GM12878 (cell line): ENCODE data around the gene DCAF17.

Experiments
- CEBPB ChIP-seq, 2 experiments: fragments of 150-350 bp in 1 of 2; IDR thresholded peaks; 2 replicates each; pipeline ENCODE4 v1.6.1; 2012 to 2014; ENCODE audit warnings: low read depth in 2 of 2, low read length in 2 of 2, borderline replicate concordance in 1 of 2, inconsistent platforms in 1 of 2
- DPF2 ChIP-seq: fragments of 450-650 bp; IDR thresholded peaks from 2 replicates; pipeline ENCODE4 v1.6.1; 2017; ENCODE audit warnings: mild to moderate bottlenecking
- FOXK2 ChIP-seq: fragments of 450-650 bp; IDR thresholded peaks from 2 replicates; pipeline ENCODE4 v1.6.1; 2017; ENCODE audit warnings: mild to moderate bottlenecking, moderate library complexity
- JUND ChIP-seq: IDR thresholded peaks from 2 replicates; pipeline ENCODE4 v1.6.1; 2012; ENCODE audit warnings: low read depth, mild to moderate bottlenecking, low read length, improper control_type of control experiment, moderate library complexity
- MAX ChIP-seq: IDR thresholded peaks from 2 replicates; pipeline ENCODE4 v1.6.1; 2012; ENCODE audit warnings: low read depth, low read length, improper control_type of control experiment
- ZNF592 ChIP-seq: fragments of 450-650 bp; IDR thresholded peaks from 2 replicates; pipeline ENCODE4 v1.6.1; 2017; ENCODE audit warnings: mild to moderate bottlenecking, moderate library complexity
- ZZZ3 ChIP-seq: IDR thresholded peaks from 2 replicates; pipeline ENCODE4 v1.6.1; 2011; ENCODE audit warnings: low read depth; ENCODE audit not compliant: control insufficient read depth, insufficient read length
- TF ChIP-seq, protein P1 (sequence below), 3 experiments: IDR thresholded peaks in 2 of 3; conservative IDR thresholded peaks in 1 of 3; 2 replicates each; pipeline ENCODE4 v1.5.1; 2011; ENCODE audit warnings: low read depth in 3 of 3, low read length in 3 of 3, mild to moderate bottlenecking in 3 of 3, control low read depth in 2 of 3, moderate library complexity in 2 of 3, inconsistent platforms in 1 of 3, mixed read lengths in 1 of 3; ENCODE audit not compliant: control insufficient read depth in 2 of 3, insufficient read depth in 1 of 3; ENCODE audit errors: extremely low read depth in 1 of 3
- TF ChIP-seq, protein P2 (sequence below): IDR thresholded peaks from 2 replicates; pipeline ENCODE4 v1.6.1; 2011; ENCODE audit warnings: borderline replicate concordance, low read depth, mild to moderate bottlenecking, moderate library complexity, mixed read lengths, low read length; ENCODE audit not compliant: insufficient read depth; ENCODE audit errors: extremely low read length

DNA sequence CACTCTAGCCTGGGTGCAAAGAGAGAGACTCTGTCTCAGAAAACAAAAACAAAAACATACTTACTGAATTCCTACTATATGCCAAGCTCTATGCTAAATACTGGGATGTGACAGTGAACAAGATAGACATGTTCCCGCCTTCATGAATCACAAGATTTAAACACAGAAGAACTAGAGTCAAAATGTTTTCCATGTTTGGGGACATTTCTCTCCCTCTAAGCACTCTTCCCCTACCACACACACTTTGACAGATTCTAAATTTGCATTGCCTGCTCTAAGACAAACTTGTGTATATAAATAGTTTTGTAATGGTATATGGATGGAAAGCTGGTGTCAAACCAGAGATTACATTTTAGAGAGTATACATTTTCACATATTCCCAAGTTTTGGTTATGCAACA lies 99.3 kb downstream of the DCAF17 start:
- no peak for TF ChIP-seq DPF2
- TF ChIP-seq JUND, result no peak
- no peak for TF ChIP-seq ZZZ3
- TF ChIP-seq, protein P1, sequence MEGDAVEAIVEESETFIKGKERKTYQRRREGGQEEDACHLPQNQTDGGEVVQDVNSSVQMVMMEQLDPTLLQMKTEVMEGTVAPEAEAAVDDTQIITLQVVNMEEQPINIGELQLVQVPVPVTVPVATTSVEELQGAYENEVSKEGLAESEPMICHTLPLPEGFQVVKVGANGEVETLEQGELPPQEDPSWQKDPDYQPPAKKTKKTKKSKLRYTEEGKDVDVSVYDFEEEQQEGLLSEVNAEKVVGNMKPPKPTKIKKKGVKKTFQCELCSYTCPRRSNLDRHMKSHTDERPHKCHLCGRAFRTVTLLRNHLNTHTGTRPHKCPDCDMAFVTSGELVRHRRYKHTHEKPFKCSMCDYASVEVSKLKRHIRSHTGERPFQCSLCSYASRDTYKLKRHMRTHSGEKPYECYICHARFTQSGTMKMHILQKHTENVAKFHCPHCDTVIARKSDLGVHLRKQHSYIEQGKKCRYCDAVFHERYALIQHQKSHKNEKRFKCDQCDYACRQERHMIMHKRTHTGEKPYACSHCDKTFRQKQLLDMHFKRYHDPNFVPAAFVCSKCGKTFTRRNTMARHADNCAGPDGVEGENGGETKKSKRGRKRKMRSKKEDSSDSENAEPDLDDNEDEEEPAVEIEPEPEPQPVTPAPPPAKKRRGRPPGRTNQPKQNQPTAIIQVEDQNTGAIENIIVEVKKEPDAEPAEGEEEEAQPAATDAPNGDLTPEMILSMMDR (IDR thresholded peaks at IDR 0.05 in 2 of 3, conservative IDR thresholded peaks at IDR 0.05 in 1 of 3; ENCODE audit: control insufficient read depth in 2 of 3, extremely low read depth in 1 of 3, insufficient read depth in 1 of 3, low read depth in 3 of 3, low read length in 3 of 3), result no peak
- no peak for TF ChIP-seq ZNF592
- TF ChIP-seq CEBPB (IDR thresholded peaks at IDR 0.05; ENCODE audit: borderline replicate concordance in 1 of 2, low read depth in 2 of 2, low read length in 2 of 2), result no peak
- TF ChIP-seq, protein P2, sequence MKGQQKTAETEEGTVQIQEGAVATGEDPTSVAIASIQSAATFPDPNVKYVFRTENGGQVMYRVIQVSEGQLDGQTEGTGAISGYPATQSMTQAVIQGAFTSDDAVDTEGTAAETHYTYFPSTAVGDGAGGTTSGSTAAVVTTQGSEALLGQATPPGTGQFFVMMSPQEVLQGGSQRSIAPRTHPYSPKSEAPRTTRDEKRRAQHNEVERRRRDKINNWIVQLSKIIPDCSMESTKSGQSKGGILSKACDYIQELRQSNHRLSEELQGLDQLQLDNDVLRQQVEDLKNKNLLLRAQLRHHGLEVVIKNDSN, result no peak
- TF ChIP-seq MAX, result no peak
- TF ChIP-seq FOXK2, result no peak
